ENCODE data around the gene TCF19. TPM values are rescaled to one million over a fixed set of nuclear protein-coding genes. Genes with fewer than 3 reads are reported as not detected.
A peak's percentile ranks its signal among the peaks of the same experiment; 100 is the strongest.
"Not testable (repeated sequence)": the region's sequence is repeated elsewhere in the genome, so short reads cannot be mapped to it uniquely, and the experiment has no call there.

TCF19 gene
- total RNA-seq, 1 donor from 2014 or later: 34.1 TPM

- TF ChIP-seq, protein P1, sequence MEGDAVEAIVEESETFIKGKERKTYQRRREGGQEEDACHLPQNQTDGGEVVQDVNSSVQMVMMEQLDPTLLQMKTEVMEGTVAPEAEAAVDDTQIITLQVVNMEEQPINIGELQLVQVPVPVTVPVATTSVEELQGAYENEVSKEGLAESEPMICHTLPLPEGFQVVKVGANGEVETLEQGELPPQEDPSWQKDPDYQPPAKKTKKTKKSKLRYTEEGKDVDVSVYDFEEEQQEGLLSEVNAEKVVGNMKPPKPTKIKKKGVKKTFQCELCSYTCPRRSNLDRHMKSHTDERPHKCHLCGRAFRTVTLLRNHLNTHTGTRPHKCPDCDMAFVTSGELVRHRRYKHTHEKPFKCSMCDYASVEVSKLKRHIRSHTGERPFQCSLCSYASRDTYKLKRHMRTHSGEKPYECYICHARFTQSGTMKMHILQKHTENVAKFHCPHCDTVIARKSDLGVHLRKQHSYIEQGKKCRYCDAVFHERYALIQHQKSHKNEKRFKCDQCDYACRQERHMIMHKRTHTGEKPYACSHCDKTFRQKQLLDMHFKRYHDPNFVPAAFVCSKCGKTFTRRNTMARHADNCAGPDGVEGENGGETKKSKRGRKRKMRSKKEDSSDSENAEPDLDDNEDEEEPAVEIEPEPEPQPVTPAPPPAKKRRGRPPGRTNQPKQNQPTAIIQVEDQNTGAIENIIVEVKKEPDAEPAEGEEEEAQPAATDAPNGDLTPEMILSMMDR (conservative IDR thresholded peaks at IDR 0.05; ENCODE audit: low read depth, low read length): peak; percentile 12
- no peak for DNase-seq (ENCODE audit: low read depth)
- H3K4me3 ChIP-seq (ENCODE audit: low read depth, low read length): peak overlapping the region; percentile 81
Measured at GRCh38 chr6:31197559-31198305, 39.3 kb downstream of the TCF19 start.

- H3K4me3 ChIP-seq (ENCODE audit: low read depth, low read length): peak overlapping the region; percentile 81
- DNase-seq (ENCODE audit: low read depth): not testable (repeated sequence)
Measured at GRCh38 chr6:31199105-31199452, 40.7 kb downstream of the TCF19 start.

DNA sequence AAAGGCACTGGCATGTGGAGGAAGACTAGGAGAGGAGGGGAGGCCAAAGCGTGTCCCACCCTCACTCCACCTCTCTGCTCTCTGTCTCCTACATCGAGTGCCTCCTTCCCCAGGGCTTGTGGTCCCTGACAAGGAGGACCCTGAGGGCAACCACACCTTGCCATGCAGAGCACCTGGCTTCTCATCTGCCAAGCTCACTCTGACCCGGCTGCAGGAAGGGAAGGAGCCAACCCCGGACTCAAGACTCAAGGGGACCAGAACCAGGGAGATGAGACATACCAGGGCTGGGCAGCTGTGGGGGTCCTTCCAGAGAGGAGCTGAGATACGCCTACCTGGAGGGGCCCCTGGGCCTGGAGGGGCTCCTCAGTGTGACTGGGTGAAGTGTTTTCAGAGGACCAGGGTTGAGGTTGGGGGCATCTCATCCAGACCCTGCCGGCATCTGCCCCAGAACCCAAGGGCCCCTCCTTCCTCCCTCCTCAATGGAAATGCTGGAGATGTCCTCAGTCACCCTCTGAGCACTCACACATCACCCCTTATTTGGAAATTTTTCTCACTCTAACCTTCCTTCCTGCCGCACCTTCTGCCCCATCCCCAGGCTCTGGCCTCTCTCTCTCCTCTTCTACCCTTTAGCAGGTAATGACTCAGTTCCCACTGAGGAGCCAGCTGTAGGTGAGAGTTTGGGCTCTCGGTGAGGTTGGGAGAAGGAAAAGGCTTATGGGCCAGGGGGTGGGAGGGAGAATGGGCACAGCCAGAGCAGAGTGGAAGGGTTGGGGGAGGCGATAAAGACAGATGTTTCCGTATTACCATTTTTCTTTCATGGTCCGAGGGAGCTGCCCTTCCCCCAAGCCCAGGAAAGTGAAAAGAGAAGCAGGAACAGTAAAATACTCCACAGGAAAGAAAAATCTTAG lies 44.1 kb downstream of the TCF19 start:
- H3K4me3 ChIP-seq (ENCODE audit: low read depth, low read length): no peak overlapping the region
- no peak for DNase-seq (ENCODE audit: low read depth)
- TF ChIP-seq, protein P1 (conservative IDR thresholded peaks at IDR 0.05; ENCODE audit: low read depth, low read length): no peak

- TF ChIP-seq, protein P1 (conservative IDR thresholded peaks at IDR 0.05; ENCODE audit: low read depth, low read length): no peak
- H3K4me3 ChIP-seq (ENCODE audit: low read depth, low read length): peak overlapping the region; percentile 59
- peak; percentile 78 for DNase-seq (ENCODE audit: low read depth)
Measured at GRCh38 chr6:31203345-31203979, 45.1 kb downstream of the TCF19 start.

- DNase-seq (ENCODE audit: low read depth): no peak
- TF ChIP-seq, protein P1 (conservative IDR thresholded peaks at IDR 0.05; ENCODE audit: low read depth, low read length): no peak
- no peak overlapping the region for H3K4me3 ChIP-seq (ENCODE audit: low read depth, low read length)
Measured at GRCh38 chr6:31204751-31205145, 46.4 kb downstream of the TCF19 start.

DNA sequence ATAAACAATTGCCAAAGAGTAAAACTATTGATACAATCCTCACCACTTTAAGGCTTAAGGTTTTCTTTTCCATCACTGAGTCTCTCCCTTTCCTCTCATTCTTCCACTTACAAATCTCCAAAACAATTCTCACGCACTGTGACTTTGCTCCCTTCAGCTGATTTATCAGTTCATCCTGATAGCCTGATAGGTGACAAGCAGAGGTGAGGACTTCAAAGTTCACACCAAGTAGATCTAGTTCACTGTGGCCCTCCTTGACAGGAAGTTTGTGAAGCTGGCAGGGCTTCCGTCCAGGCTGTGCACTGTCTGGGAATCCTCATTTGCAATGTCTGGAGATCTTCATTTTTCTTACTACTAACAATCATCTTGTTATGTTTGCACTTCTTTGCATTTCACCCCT lies 47.2 kb downstream of the TCF19 start:
- H3K4me3 ChIP-seq (ENCODE audit: low read depth, low read length): no peak overlapping the region
- no peak for DNase-seq (ENCODE audit: low read depth)
- TF ChIP-seq, protein P1 (conservative IDR thresholded peaks at IDR 0.05; ENCODE audit: low read depth, low read length): no peak

- no peak for DNase-seq (ENCODE audit: low read depth)
- TF ChIP-seq, protein P1 (conservative IDR thresholded peaks at IDR 0.05; ENCODE audit: low read depth, low read length): no peak
- no peak overlapping the region for H3K4me3 ChIP-seq (ENCODE audit: low read depth, low read length)
Measured at GRCh38 chr6:31208506-31208905, 50.1 kb downstream of the TCF19 start.

Data from epithelial cell of proximal tubule (primary cell).